ENCODE measurements around the gene HLCS. TPM values are rescaled to one million over a fixed set of nuclear protein-coding genes. Genes with fewer than 3 reads are reported as not detected.

Gene HLCS
- total RNA-seq, 1 experiment from 2014 or later, result 12.7 TPM

DNA sequence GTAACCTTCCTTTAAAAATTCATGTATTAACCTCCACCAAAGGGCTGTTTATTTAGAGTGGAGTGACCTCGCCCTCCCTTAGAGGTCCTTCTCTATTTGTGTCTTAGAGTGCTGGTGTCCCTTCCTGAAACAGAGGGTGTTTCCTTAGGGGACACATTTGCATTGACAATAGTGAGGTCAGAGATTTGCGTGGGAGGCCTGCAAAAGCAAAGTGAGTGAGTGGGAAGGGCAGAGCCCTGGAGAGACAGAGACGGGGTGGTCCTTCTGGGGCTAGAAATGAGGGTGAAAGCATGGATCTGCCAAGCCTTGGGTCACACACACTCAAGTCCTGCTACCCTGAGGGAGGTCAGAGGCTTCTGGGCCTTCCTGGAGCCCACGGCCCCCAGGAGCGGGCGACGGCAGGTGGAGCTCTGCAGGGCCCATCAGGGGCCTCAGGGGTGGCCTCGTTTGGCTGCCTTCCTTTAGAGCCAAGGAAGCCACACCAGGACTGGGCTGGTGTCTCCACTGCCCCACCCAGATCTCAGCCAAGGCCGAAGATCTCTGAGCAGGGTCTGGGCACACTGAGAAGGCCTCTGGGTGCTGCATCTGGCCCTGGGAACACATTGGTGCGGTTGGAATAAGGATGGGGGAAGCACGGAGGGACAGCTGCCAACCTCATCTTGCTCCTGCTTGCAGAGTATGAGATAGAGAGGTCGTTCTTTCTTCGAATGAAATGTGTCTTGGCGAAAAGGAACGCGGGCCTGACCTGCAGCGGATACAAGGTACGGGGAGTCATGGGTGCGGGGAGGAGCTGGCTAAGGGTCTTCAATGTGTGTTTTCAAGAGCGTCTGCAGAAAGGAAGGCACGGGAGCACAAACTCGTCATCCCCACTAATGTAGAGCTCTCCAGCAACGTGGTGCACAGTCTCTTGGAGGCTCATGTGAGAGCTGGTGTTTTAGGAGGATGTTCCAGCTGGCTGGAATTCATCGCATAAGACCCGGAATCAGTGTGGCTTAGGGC lies 243.8 kb downstream of the HLCS start:
- H2AFZ ChIP-seq (ENCODE audit: low read length), result no peak overlapping the region
- Mint-ChIP-seq H3K4me3 (no peak overlapping the region), H3K9me3 (no peaks in the 10 kb centered on the region), H3K27ac (no peak overlapping the region), H3K36me3 (ENCODE audit: insufficient read depth in 1 of 3, low read depth in 3 of 3) (no peaks in the 10 kb centered on the region), H3K4me1 (peaks cover 12 to 16% of the 10 kb centered on the region in 2 experiments), H3K27me3 (ENCODE audit: low read depth) (peaks cover 33% of the 10 kb centered on the region)
- H4K8ac ChIP-seq (replicated peaks; ENCODE audit: insufficient read length, low read depth, low read length), result no peak overlapping the region
- H2BK12ac ChIP-seq (ENCODE audit: insufficient read length, low read depth, low read length), result no peak overlapping the region
- H3K4me2 ChIP-seq (ENCODE audit: insufficient read depth, insufficient read length, low read length), result no peak overlapping the region
- no peak overlapping the region for H3K27ac ChIP-seq (ENCODE audit: insufficient read length, low read depth, low read length)
- no peak overlapping the region for H2AK5ac ChIP-seq (ENCODE audit: insufficient read length, low read length)
- no peaks in the 10 kb centered on the region for H4K20me1 ChIP-seq (ENCODE audit: control insufficient read depth, insufficient read depth, insufficient read length)
- H2BK15ac ChIP-seq (ENCODE audit: low read depth, low read length), result no peak overlapping the region
- no peak overlapping the region for H3K14ac ChIP-seq (ENCODE audit: insufficient read depth, low read length)
- H3K23me2 ChIP-seq (ENCODE audit: insufficient read length, low read depth, low read length, poor library complexity, severe bottlenecking), result no peaks in the 10 kb centered on the region
- no peaks in the 10 kb centered on the region for H3K79me2 ChIP-seq (ENCODE audit: insufficient read depth, low read length)
- H3T11ph ChIP-seq (ENCODE audit: low read length), result no peak overlapping the region
- DNase-seq, result no peak
- H2BK5ac ChIP-seq (ENCODE audit: insufficient read length, low read length), result no peak overlapping the region
- no peak overlapping the region for H4K91ac ChIP-seq (ENCODE audit: insufficient read length, low read depth, low read length)
- no peaks in the 10 kb centered on the region for H3K27me3 ChIP-seq (ENCODE audit: insufficient read depth, low read length)
- H3K56ac ChIP-seq (ENCODE audit: insufficient read length, low read depth, low read length), result no peak overlapping the region
- H2BK20ac ChIP-seq (ENCODE audit: low read depth, low read length, poor library complexity, severe bottlenecking), result no peak overlapping the region
- H3K79me1 ChIP-seq (ENCODE audit: insufficient read depth, low read depth, low read length, poor library complexity, severe bottlenecking), result no peaks in the 10 kb centered on the region
- no peak overlapping the region for H3K9ac ChIP-seq (ENCODE audit: extremely low read depth, insufficient read length, low read length)
- no peak overlapping the region for H3K23ac ChIP-seq (ENCODE audit: insufficient read length, low read depth, low read length)
- WGBS (ENCODE audit: extremely low coverage, insufficient read length, low lambda C conversion rate), result no CpG with 5 or more reads among the region's 25 CpGs
- H3K4me1 ChIP-seq (ENCODE audit: insufficient read depth, low read length), result peaks cover 2% of the 10 kb centered on the region; the same call in 1 of the 2 replicates
- TF ChIP-seq, protein P1, sequence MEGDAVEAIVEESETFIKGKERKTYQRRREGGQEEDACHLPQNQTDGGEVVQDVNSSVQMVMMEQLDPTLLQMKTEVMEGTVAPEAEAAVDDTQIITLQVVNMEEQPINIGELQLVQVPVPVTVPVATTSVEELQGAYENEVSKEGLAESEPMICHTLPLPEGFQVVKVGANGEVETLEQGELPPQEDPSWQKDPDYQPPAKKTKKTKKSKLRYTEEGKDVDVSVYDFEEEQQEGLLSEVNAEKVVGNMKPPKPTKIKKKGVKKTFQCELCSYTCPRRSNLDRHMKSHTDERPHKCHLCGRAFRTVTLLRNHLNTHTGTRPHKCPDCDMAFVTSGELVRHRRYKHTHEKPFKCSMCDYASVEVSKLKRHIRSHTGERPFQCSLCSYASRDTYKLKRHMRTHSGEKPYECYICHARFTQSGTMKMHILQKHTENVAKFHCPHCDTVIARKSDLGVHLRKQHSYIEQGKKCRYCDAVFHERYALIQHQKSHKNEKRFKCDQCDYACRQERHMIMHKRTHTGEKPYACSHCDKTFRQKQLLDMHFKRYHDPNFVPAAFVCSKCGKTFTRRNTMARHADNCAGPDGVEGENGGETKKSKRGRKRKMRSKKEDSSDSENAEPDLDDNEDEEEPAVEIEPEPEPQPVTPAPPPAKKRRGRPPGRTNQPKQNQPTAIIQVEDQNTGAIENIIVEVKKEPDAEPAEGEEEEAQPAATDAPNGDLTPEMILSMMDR (conservative IDR thresholded peaks at IDR 0.05), result no peak
- H3K9me3 ChIP-seq (ENCODE audit: control insufficient read depth, low read depth, low read length), result no peaks in the 10 kb centered on the region
- H3K18ac ChIP-seq (ENCODE audit: insufficient read length, low read depth, low read length), result no peak overlapping the region
- H4K5ac ChIP-seq (ENCODE audit: insufficient read length, low read depth, low read length), result no peak overlapping the region
- H3K4ac ChIP-seq (ENCODE audit: low read depth, low read length), result no peak overlapping the region
- no peak overlapping the region for H2BK120ac ChIP-seq (ENCODE audit: low read depth, low read length, poor library complexity, severe bottlenecking)

Data from H9 (cell line).